ENCODE data around the gene PPP1R13B.

DNA sequence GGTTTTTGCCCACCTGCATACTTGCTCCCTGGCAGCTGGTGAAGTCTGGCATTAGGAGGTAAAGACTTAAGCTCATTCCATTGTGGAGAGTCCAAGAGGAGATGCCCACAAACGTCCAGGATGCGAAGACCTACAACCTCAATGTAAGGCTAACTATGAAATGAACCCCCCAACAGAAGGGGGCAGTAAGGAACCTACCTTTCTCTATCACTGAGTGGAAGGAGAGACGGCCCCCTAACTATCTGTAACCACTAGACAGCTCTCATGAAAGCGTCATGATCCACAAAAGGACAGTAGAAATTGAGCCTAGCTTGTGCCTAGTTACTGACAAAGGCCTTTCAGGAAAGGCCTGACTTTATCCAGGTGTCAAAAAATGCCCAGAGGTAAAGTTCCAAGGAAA lies 76.5 kb downstream of the PPP1R13B start:
- TF ChIP-seq POLR2A (IDR thresholded peaks at IDR 0.05) = no peak
- TF ChIP-seq, protein P1, sequence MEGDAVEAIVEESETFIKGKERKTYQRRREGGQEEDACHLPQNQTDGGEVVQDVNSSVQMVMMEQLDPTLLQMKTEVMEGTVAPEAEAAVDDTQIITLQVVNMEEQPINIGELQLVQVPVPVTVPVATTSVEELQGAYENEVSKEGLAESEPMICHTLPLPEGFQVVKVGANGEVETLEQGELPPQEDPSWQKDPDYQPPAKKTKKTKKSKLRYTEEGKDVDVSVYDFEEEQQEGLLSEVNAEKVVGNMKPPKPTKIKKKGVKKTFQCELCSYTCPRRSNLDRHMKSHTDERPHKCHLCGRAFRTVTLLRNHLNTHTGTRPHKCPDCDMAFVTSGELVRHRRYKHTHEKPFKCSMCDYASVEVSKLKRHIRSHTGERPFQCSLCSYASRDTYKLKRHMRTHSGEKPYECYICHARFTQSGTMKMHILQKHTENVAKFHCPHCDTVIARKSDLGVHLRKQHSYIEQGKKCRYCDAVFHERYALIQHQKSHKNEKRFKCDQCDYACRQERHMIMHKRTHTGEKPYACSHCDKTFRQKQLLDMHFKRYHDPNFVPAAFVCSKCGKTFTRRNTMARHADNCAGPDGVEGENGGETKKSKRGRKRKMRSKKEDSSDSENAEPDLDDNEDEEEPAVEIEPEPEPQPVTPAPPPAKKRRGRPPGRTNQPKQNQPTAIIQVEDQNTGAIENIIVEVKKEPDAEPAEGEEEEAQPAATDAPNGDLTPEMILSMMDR (IDR thresholded peaks at IDR 0.05) = no peak
